GM21717 (cell line): ENCODE measurements around the gene CSAG3.

ENCODE experiments used
- ATAC-seq: cut with Tn5 transposase; IDR thresholded peaks from one replicate; pipeline ENCODE4 v1.9.1; 2021; ENCODE audit warnings: mild to moderate bottlenecking, moderate library complexity; ENCODE audit not compliant: unreplicated experiment

CSAG3 gene

DNA sequence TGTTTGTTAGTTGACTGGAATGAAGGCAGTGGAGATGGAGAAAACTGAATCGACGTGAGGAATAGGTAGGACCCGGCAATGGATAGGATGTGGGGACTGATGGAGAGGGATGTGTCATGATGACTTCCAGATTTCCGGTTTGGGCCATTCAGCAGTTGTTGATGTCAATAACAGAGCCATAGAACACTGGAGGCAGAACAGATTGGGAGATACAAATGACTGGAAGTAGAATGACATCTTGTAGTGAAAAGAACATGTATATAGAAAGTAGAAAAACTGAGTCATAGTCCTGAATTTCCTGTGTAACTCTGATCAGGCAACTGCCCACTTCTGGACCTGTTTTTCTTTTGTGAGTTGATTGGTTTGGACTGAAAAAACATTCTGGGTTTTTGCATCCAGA is 47.0 kb downstream of the CSAG3 start:
- no peak for ATAC-seq
